ENCODE measurements around the gene DAP3.

GRCh38 chr1:155698382-155699038 is 9.6 kb downstream of the DAP3 start:
- TF ChIP-seq GATA3 (IDR thresholded peaks at IDR 0.05; ENCODE audit: low read depth, low read length) (no peak), GATA2 (IDR thresholded peaks at IDR 0.05; ENCODE audit: low read depth, low read length) (no peak)
